ENCODE results near the gene B3GNT4.

Gene B3GNT4

DNA sequence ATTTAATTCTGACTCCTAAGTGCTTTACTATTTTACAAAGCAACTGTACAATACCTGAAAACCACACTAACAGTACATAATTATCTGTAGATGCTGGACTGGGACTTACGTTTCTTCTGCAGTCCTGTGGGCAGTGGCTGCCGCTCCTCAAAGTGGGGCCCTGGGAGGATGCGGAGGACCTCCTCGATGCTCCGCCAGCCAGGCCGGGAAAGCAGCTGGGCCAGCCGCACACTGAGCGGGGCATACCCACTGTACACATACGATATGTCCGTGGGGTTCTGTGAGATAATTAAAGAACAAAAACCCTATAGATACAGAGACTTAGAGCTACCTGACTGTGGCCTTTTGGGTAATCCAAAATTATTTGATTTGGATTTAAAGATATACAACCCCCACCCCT lies 29.2 kb downstream of the B3GNT4 start:
- Histone ChIP-seq H3K9me3 (ENCODE audit: control insufficient read depth, insufficient read depth, low read length) (no peaks in the 10 kb centered on the region), H3K27me3 (ENCODE audit: control insufficient read depth, low read length) (no peaks in the 10 kb centered on the region), H3K4me1 (ENCODE audit: control insufficient read depth, low read length) (no peaks in the 10 kb centered on the region), H3K27ac (ENCODE audit: low read depth, low read length) (no peak overlapping the region), H3K36me3 (ENCODE audit: control insufficient read depth, low read length) (peaks cover 4% of the 10 kb centered on the region; the same call in 1 of the 2 replicates), H3K9me2 (replicated peaks; ENCODE audit: control insufficient read depth, low read length) (no peaks in the 10 kb centered on the region), H3K4me3 (ENCODE audit: low read length) (no peak overlapping the region), H3K79me2 (ENCODE audit: control insufficient read depth, low read length) (no peaks in the 10 kb centered on the region), H3K4me2 (ENCODE audit: low read length) (no peak overlapping the region), H3F3A (ENCODE audit: control insufficient read depth, insufficient read depth) (no peaks in the 10 kb centered on the region), H4K20me1 (ENCODE audit: control insufficient read depth, insufficient read depth, low read depth, low read length) (no peaks in the 10 kb centered on the region)
- TF ChIP-seq, protein P1, sequence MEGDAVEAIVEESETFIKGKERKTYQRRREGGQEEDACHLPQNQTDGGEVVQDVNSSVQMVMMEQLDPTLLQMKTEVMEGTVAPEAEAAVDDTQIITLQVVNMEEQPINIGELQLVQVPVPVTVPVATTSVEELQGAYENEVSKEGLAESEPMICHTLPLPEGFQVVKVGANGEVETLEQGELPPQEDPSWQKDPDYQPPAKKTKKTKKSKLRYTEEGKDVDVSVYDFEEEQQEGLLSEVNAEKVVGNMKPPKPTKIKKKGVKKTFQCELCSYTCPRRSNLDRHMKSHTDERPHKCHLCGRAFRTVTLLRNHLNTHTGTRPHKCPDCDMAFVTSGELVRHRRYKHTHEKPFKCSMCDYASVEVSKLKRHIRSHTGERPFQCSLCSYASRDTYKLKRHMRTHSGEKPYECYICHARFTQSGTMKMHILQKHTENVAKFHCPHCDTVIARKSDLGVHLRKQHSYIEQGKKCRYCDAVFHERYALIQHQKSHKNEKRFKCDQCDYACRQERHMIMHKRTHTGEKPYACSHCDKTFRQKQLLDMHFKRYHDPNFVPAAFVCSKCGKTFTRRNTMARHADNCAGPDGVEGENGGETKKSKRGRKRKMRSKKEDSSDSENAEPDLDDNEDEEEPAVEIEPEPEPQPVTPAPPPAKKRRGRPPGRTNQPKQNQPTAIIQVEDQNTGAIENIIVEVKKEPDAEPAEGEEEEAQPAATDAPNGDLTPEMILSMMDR (IDR thresholded peaks at IDR 0.05; ENCODE audit: low read depth, low read length, poor library complexity, severe bottlenecking), result no peak
- TF ChIP-seq EZH2phosphoT487 (IDR thresholded peaks at IDR 0.05; ENCODE audit: borderline replicate concordance, low read length), result no peak

DNA sequence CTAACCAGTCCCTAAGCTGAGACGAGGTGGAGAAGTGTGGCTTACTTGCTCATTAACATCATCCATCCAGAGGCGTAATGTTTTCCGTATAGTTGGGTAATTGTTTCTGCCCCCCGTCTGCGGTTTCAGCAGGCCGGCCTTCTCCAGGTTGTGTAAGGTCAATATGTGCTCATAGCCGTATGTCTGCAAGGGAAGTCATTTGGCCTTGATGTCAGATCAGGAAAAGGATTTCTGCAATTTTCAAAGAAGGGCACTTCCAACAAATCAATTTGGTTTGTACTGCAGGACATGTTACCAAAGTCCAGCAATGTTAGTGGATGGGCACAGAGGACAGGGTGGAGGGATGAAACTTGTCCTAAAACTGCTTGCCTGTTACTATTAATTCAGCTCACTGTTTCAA lies 32.2 kb downstream of the B3GNT4 start:
- no peaks in the 10 kb centered on the region for H3F3A ChIP-seq (ENCODE audit: control insufficient read depth, insufficient read depth)
- no peak overlapping the region for H3K27ac ChIP-seq (ENCODE audit: low read depth, low read length)
- H3K4me3 ChIP-seq (ENCODE audit: low read length), result no peak overlapping the region
- H3K27me3 ChIP-seq (ENCODE audit: control insufficient read depth, low read length), result no peaks in the 10 kb centered on the region
- no peaks in the 10 kb centered on the region for H3K9me3 ChIP-seq (ENCODE audit: control insufficient read depth, insufficient read depth, low read length)
- H3K9me2 ChIP-seq (replicated peaks; ENCODE audit: control insufficient read depth, low read length), result no peaks in the 10 kb centered on the region
- no peaks in the 10 kb centered on the region for H3K79me2 ChIP-seq (ENCODE audit: control insufficient read depth, low read length)
- TF ChIP-seq, protein P1 (IDR thresholded peaks at IDR 0.05; ENCODE audit: low read depth, low read length, poor library complexity, severe bottlenecking), result no peak
- no peak for TF ChIP-seq EZH2phosphoT487 (IDR thresholded peaks at IDR 0.05; ENCODE audit: borderline replicate concordance, low read length)
- peaks cover 4% of the 10 kb centered on the region; the same call in 1 of the 2 replicates for H3K36me3 ChIP-seq (ENCODE audit: control insufficient read depth, low read length)
- no peak overlapping the region for H3K4me2 ChIP-seq (ENCODE audit: low read length)
- no peaks in the 10 kb centered on the region for H3K4me1 ChIP-seq (ENCODE audit: control insufficient read depth, low read length)
- no peaks in the 10 kb centered on the region for H4K20me1 ChIP-seq (ENCODE audit: control insufficient read depth, insufficient read depth, low read depth, low read length)

DNA sequence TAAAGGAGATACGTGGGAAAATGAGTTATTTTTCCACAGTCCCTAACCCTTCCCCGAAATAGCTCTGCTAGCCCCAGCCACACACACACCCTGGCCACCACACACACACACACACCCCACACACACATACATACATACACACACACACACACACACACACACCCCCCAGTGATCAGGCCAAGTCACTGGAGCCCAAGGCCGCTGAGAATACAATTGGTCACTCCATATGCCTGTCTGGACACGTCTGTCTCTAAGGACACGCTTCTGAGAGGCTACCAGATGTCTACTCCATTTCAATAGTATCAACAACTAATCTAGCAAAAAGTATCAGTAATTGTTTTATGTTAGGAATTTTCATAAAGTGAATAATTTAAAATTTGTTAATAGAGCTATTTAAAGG lies 35.4 kb downstream of the B3GNT4 start:
- Histone ChIP-seq H3K27ac (ENCODE audit: low read depth, low read length) (no peak overlapping the region), H3K4me3 (ENCODE audit: low read length) (no peak overlapping the region), H3K9me2 (replicated peaks; ENCODE audit: control insufficient read depth, low read length) (no peaks in the 10 kb centered on the region), H3K36me3 (ENCODE audit: control insufficient read depth, low read length) (peaks cover 4% of the 10 kb centered on the region; the same call in 1 of the 2 replicates), H3K4me2 (ENCODE audit: low read length) (no peak overlapping the region), H3K4me1 (ENCODE audit: control insufficient read depth, low read length) (no peaks in the 10 kb centered on the region), H4K20me1 (ENCODE audit: control insufficient read depth, insufficient read depth, low read depth, low read length) (no peaks in the 10 kb centered on the region), H3K79me2 (ENCODE audit: control insufficient read depth, low read length) (no peaks in the 10 kb centered on the region), H3K27me3 (ENCODE audit: control insufficient read depth, low read length) (no peaks in the 10 kb centered on the region), H3K9me3 (ENCODE audit: control insufficient read depth, insufficient read depth, low read length) (no peaks in the 10 kb centered on the region), H3F3A (ENCODE audit: control insufficient read depth, insufficient read depth) (no peaks in the 10 kb centered on the region)
- no peak for TF ChIP-seq EZH2phosphoT487 (IDR thresholded peaks at IDR 0.05; ENCODE audit: borderline replicate concordance, low read length)
- TF ChIP-seq, protein P1 (IDR thresholded peaks at IDR 0.05; ENCODE audit: low read depth, low read length, poor library complexity, severe bottlenecking), result no peak
